SK-N-SH (cell line): Measurements from ENCODE around the gene ARL17B. TPM values are rescaled to one million over a fixed set of nuclear protein-coding genes. Genes with fewer than 3 reads are reported as not detected.
"Not testable (repeated sequence)": the region's sequence is repeated elsewhere in the genome, so short reads cannot be mapped to it uniquely, and the experiment has no call there.

Experiments
- CTCF ChIA-PET: fragments of 300-600, 350-600 bp; formaldehyde crosslinking; extraction: SDS; loops from one replicate; lab custom pipeline; 2021; lab: Yijun Ruan, JAX
- POLR2A ChIA-PET: fragments of 350-600 bp; sonication (Branson Sonifier 250); formaldehyde crosslinking; extraction: SDS; loops from one replicate; lab custom pipeline; 2020; ENCODE audit warnings: antibody characterized with exemption, inconsistent platforms; lab: Yijun Ruan, JAX
- DNase-seq: peaks from one replicate; pipeline ENCODE4 v3.0.0; 2012
- H2AFZ ChIP-seq: fragments of 200-600 bp; sonication (generic); 2 replicates; pipeline ENCODE4 v1.8.1; 2016; ENCODE audit warnings: antibody characterized with exemption, mild to moderate bottlenecking, low read depth
- H3F3A ChIP-seq: fragments of 200-600 bp; sonication (generic); replicated peaks from 2 replicates; pipeline ENCODE3; 2016; ENCODE audit warnings: antibody characterized with exemption, mild to moderate bottlenecking; ENCODE audit not compliant: insufficient read depth
- H3K27ac ChIP-seq, 2 experiments: fragments of 200-500 bp in 1 of 2; fragments of 200-600 bp in 1 of 2; sonication (Bioruptor generic) in 1 of 2; sonication (generic), shearing (Covaris generic) in 1 of 2; 2 replicates each; pipeline versions ENCODE4 v1.5.1 to v1.6.1; 2014 to 2016; ENCODE audit warnings: low read depth in 2 of 2, inconsistent platforms in 1 of 2, low read length in 1 of 2, mild to moderate bottlenecking in 1 of 2, mixed read lengths in 1 of 2
- H3K27me3 ChIP-seq: fragments of 200-600 bp; sonication (generic), shearing (Covaris generic); 2 replicates; pipeline ENCODE4 v1.6.1; 2016; ENCODE audit warnings: mixed run types; ENCODE audit not compliant: insufficient read depth
- H3K36me3 ChIP-seq, 2 experiments: fragments of 200-500 bp in 1 of 2; fragments of 200-600 bp in 1 of 2; sonication (Bioruptor generic) in 1 of 2; sonication (generic) in 1 of 2; replicated peaks in 1 of 2; 2 replicates each; pipeline versions ENCODE3 to v1.5.1; 2014 to 2016; ENCODE audit warnings: low read length in 1 of 2, mild to moderate bottlenecking in 1 of 2; ENCODE audit not compliant: insufficient read depth in 2 of 2, control insufficient read depth in 1 of 2
- H3K4me1 ChIP-seq, 2 experiments: fragments of 200-500 bp in 1 of 2; fragments of 200-600 bp in 1 of 2; sonication (Bioruptor generic) in 1 of 2; sonication (generic), shearing (Covaris generic) in 1 of 2; 2 replicates each; pipeline versions ENCODE4 v1.5.1 to v1.6.1; 2014 to 2016; ENCODE audit warnings: low read depth in 1 of 2, low read length in 1 of 2, mixed run types in 1 of 2; ENCODE audit not compliant: insufficient read depth in 2 of 2, control insufficient read depth in 1 of 2
- H3K4me2 ChIP-seq: fragments of 200-600 bp; sonication (generic), shearing (Covaris generic); 2 replicates; pipeline ENCODE4 v1.6.1; 2017; ENCODE audit warnings: mixed run types
- H3K4me3 ChIP-seq, 2 experiments: fragments of 200-500 bp in 1 of 2; fragments of 200-600 bp in 1 of 2; sonication (Bioruptor generic) in 1 of 2; sonication (generic), shearing (Covaris generic) in 1 of 2; 2 replicates each; pipeline versions ENCODE4 v1.5.1 to v1.8.1; 2014 to 2016; ENCODE audit warnings: low read depth in 2 of 2, inconsistent platforms in 1 of 2, low read length in 1 of 2, mild to moderate bottlenecking in 1 of 2, mixed read lengths in 1 of 2, moderate library complexity in 1 of 2
- H3K79me2 ChIP-seq: fragments of 200-600 bp; sonication (generic); 2 replicates; pipeline ENCODE4 v1.8.1; 2017; ENCODE audit warnings: mild to moderate bottlenecking; ENCODE audit not compliant: insufficient read depth
- H3K9ac ChIP-seq: fragments of 200-600 bp; sonication (generic); 2 replicates; pipeline ENCODE4 v1.6.1; 2017; ENCODE audit warnings: mixed run types
- H3K9me2 ChIP-seq: fragments of 200-600 bp; sonication (generic); 2 replicates; pipeline ENCODE4 v1.6.1; 2017; ENCODE audit warnings: mixed run types
- H3K9me3 ChIP-seq: fragments of 200-600 bp; sonication (generic); 2 replicates; pipeline ENCODE4 v1.6.1; 2017; ENCODE audit warnings: mixed run types, mild to moderate bottlenecking, moderate library complexity
- H4K20me1 ChIP-seq: fragments of 200-600 bp; sonication (generic); 2 replicates; pipeline ENCODE4 v1.6.1; 2017; ENCODE audit warnings: mild to moderate bottlenecking, mixed run types; ENCODE audit not compliant: insufficient read depth
- WGBS: methylation state at CpG from one replicate; pipeline ENCODE4 v1.1.6; 2017; ENCODE audit warnings: low lambda C conversion rate; 5-methylcytosine and 5-hydroxymethylcytosine counted together
- polyA plus RNA-seq, 3 experiments: library from polyadenylated mRNA; depleted of rRNA; stranded (reverse); fragments of >200 nt; gene quantifications; 2 replicates each; pipeline ENCODE4 v1.2.3, GENCODE V29; 2012

Gene ARL17B
- polyA plus RNA-seq, 1 of the 3 experiments (the other 2 are of a cell fraction), result 2.9 TPM

DNA sequence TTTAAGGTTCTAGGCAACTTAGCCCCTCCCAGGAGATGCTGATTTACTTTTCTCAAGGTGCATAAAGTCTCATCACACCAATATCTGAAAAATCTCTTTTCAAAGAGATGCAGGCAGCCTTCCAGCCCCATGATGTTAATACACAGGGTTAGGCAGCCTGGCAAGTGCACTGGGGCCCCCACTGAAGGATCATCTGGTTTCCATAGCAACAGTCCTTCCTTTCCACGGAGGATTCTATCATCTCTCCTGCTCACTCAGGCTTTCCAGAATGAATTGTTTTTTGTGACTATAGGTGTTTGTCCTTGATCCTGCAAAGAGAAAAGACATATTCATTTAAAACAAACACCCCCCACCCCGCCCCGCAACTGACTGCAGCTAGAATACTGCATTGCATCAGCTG, 6.0 kb upstream of the ARL17B start:
- H3K36me3 ChIP-seq, H3K4me1 ChIP-seq, H3K9ac ChIP-seq, H4K20me1 ChIP-seq, H3K79me2 ChIP-seq, CTCF ChIA-PET, DNase-seq, H3K27me3 ChIP-seq, H3K9me2 ChIP-seq, H3F3A ChIP-seq, H3K4me3 ChIP-seq, POLR2A ChIA-PET, H3K9me3 ChIP-seq, H2AFZ ChIP-seq, H3K27ac ChIP-seq, H3K4me2 ChIP-seq: not testable (repeated sequence)
- WGBS, result no CpG with 5 or more reads among the region's 3 CpGs

DNA sequence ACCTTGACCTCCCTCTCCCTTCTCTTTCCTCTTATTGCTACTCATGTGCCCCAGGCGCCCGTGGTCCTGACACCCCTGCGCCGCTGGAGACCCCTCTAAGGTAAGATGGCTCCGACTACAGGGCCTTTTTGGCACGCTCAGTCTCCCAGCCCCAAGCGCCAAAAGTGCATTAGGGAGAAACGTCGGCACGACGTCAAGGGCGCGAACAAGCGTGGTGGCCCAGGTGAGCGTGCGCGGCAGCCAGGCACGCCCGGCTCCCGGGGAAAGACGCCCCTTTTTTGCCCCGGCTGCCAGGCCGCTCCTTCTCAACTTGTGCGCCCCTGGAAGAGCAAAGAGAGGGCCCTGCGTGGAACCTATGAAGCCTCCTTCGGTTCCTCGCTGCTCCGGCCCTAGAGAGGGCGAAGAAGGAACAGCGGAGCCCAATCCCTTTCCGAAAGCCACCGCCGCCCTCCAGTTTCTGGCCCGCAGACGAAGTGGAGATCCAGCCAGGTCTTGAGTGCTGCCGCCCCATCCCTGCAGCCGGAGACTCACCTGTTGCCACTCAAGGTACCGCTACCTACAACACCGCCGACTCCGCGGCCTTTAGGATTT, 326 bp downstream of the ARL17B start:
- WGBS, result no CpG with 5 or more reads among the region's 42 CpGs
- H3K36me3 ChIP-seq, H3K4me2 ChIP-seq, H3K27ac ChIP-seq, H3K9me2 ChIP-seq, H3K9ac ChIP-seq, H3K79me2 ChIP-seq, CTCF ChIA-PET, H3K9me3 ChIP-seq, H4K20me1 ChIP-seq, DNase-seq, H3F3A ChIP-seq, H2AFZ ChIP-seq, POLR2A ChIA-PET, H3K4me1 ChIP-seq, H3K27me3 ChIP-seq: not testable (repeated sequence)
- H3K4me3 ChIP-seq, result peak overlapping the region in 1 of 2 experiments; percentile 28; a peak in 1 of 4 replicates

DNA sequence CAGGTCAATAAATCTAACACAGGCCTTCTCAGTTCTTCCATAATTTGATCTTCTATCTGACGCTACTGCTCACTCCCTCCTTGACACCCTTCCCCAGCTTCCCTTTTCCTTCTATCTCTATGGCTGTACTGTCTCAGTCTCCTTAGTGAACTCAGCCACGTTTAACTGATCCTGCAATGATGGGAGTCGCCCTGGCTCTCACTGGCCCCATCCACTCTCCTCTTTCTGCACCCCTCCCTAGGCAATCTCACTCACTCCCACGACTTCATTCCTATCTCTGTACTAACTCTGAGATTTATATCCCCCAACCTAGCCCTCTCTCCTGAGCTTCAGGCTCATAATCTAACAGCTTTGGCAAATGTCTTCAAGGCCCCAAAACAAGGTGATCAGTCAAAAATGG, 7.7 kb downstream of the ARL17B start:
- H4K20me1 ChIP-seq, H3K9me2 ChIP-seq, H3K4me2 ChIP-seq, POLR2A ChIA-PET, H3K27me3 ChIP-seq, H3K27ac ChIP-seq, H3F3A ChIP-seq, H3K4me1 ChIP-seq, H2AFZ ChIP-seq, H3K79me2 ChIP-seq, H3K9ac ChIP-seq, H3K9me3 ChIP-seq, H3K4me3 ChIP-seq, H3K36me3 ChIP-seq, CTCF ChIA-PET, DNase-seq: not testable (repeated sequence)
- no CpG with 5 or more reads among the region's 4 CpGs for WGBS

- H3K4me2 ChIP-seq, H3K9me3 ChIP-seq, H3K79me2 ChIP-seq, H3K9me2 ChIP-seq, H3K27ac ChIP-seq, DNase-seq, H4K20me1 ChIP-seq, H3K4me1 ChIP-seq, H3K9ac ChIP-seq, H3K27me3 ChIP-seq, H3K4me3 ChIP-seq, H2AFZ ChIP-seq, H3F3A ChIP-seq, CTCF ChIA-PET, POLR2A ChIA-PET, H3K36me3 ChIP-seq: not testable (repeated sequence)
- no CpG with 5 or more reads among the region's 1 CpG for WGBS
Observed at GRCh38 chr17:46349060-46349459, 12.5 kb downstream of the ARL17B start.

- WGBS, result no CpG with 5 or more reads among the region's 2 CpGs
- H3K9me3 ChIP-seq, H3K4me3 ChIP-seq: not testable (repeated sequence)
Observed at GRCh38 chr17:46348345-46348744, 13.2 kb downstream of the ARL17B start.

GRCh38 chr17:46342131-46342530, 19.4 kb downstream of the ARL17B start:
- CTCF ChIA-PET, H3K4me1 ChIP-seq, POLR2A ChIA-PET: not testable (repeated sequence)

More at GRCh38 chr17:46348345-46348744, 13.2 kb downstream of the ARL17B start:
- H3K27ac ChIP-seq, H3K9me2 ChIP-seq, H3F3A ChIP-seq, H3K36me3 ChIP-seq, H3K27me3 ChIP-seq, H3K9ac ChIP-seq, H2AFZ ChIP-seq, H3K4me1 ChIP-seq, H4K20me1 ChIP-seq, DNase-seq, H3K4me2 ChIP-seq, CTCF ChIA-PET, H3K79me2 ChIP-seq, POLR2A ChIA-PET: not testable (repeated sequence)

More at GRCh38 chr17:46342131-46342530, 19.4 kb downstream of the ARL17B start:
- H3F3A ChIP-seq, H3K9ac ChIP-seq, H3K9me2 ChIP-seq, H3K27me3 ChIP-seq, H4K20me1 ChIP-seq, H3K36me3 ChIP-seq, H3K79me2 ChIP-seq, H3K9me3 ChIP-seq, H3K4me3 ChIP-seq, H3K27ac ChIP-seq, H3K4me2 ChIP-seq, H2AFZ ChIP-seq, DNase-seq: not testable (repeated sequence)
- no CpG with 5 or more reads among the region's 3 CpGs for WGBS
